Omental fat pad (tissue), 4 donors: ENCODE results near the gene BPI. TPM values are rescaled to one million over a fixed set of nuclear protein-coding genes. Genes with fewer than 3 reads are reported as not detected.
A peak's percentile ranks its signal among the peaks of the same experiment; 100 is the strongest.
"Not testable (repeated sequence)": the region's sequence is repeated elsewhere in the genome, so short reads cannot be mapped to it uniquely, and the experiment has no call there.

Experiments
- ATAC-seq: fragments of 150-250 bp; one replicate; pipeline ENCODE4 v1.9.1; 2016; ENCODE audit warnings: mild to moderate bottlenecking, moderate library complexity; ENCODE audit not compliant: low FRiP score
- DNase-seq: peaks from one replicate; pipeline ENCODE4 v3.0.0-alpha.2; 2019; ENCODE audit warnings: low spot score
- total RNA-seq, 4 donors: library from RNA; depleted of rRNA; stranded (reverse); fragments of >200 nt; gene quantifications; one replicate each; pipeline ENCODE4 v1.1.0, GENCODE V29; 2016
- TF ChIP-seq, protein P1 (sequence below), 3 donors: fragments of 450-650 bp; IDR thresholded peaks; one replicate each; pipeline ENCODE4 v1.5.1; 2016 to 2017; ENCODE audit warnings: antibody characterized with exemption in 3 of 3, mild to moderate bottlenecking in 3 of 3, moderate library complexity in 2 of 3

The BPI gene
- under 1 TPM in 2 of 4 donors, not detected in 2; 0.63 to 0.74 TPM for total RNA-seq

GRCh38 chr20:38303908-38304379 lies at the start of gene BPI:
Gene BPI (plus strand): TSS chr20:38304156. CDS start chr20:38304224, 68 bp downstream.
- no peak for DNase-seq
- TF ChIP-seq, protein P1, sequence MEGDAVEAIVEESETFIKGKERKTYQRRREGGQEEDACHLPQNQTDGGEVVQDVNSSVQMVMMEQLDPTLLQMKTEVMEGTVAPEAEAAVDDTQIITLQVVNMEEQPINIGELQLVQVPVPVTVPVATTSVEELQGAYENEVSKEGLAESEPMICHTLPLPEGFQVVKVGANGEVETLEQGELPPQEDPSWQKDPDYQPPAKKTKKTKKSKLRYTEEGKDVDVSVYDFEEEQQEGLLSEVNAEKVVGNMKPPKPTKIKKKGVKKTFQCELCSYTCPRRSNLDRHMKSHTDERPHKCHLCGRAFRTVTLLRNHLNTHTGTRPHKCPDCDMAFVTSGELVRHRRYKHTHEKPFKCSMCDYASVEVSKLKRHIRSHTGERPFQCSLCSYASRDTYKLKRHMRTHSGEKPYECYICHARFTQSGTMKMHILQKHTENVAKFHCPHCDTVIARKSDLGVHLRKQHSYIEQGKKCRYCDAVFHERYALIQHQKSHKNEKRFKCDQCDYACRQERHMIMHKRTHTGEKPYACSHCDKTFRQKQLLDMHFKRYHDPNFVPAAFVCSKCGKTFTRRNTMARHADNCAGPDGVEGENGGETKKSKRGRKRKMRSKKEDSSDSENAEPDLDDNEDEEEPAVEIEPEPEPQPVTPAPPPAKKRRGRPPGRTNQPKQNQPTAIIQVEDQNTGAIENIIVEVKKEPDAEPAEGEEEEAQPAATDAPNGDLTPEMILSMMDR (IDR thresholded peaks at IDR 0.05), result no peak
- ATAC-seq, result no peak

GRCh38 chr20:38254621-38255020 lies 49.3 kb upstream of the BPI start:
- not testable (repeated sequence) for DNase-seq, ATAC-seq

- TF ChIP-seq, protein P1 (IDR thresholded peaks at IDR 0.05), result no peak
- no peak for DNase-seq
- ATAC-seq, result peak; percentile 64
Observed at GRCh38 chr20:38255393-38255792, 48.6 kb upstream of the BPI start.

DNA sequence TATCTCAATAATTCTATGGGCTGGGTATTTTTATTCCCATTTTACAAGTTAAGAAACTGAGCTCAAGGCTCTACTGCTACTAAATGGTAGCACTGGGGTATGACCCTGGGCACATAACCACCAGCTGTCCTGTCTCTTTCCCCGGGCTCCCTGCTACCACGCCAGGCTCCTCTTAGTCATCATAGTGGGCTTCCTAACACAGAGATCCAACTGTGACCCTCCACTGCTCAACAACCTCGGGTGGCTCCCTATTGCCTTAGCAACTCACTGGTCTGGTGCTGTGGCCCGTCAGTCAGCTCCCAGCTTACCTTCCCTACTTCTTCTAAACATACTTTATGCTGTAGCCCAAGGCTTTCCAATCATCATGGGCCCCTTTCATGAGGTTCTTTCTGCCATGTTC lies 47.9 kb upstream of the BPI start:
- ATAC-seq (no peak), DNase-seq (no peak)
- TF ChIP-seq, protein P1 (IDR thresholded peaks at IDR 0.05), result no peak

GRCh38 chr20:38256966-38257365 lies 47.0 kb upstream of the BPI start:
- ATAC-seq, result no peak
- TF ChIP-seq, protein P1 (IDR thresholded peaks at IDR 0.05), result no peak
- no peak for DNase-seq

DNA sequence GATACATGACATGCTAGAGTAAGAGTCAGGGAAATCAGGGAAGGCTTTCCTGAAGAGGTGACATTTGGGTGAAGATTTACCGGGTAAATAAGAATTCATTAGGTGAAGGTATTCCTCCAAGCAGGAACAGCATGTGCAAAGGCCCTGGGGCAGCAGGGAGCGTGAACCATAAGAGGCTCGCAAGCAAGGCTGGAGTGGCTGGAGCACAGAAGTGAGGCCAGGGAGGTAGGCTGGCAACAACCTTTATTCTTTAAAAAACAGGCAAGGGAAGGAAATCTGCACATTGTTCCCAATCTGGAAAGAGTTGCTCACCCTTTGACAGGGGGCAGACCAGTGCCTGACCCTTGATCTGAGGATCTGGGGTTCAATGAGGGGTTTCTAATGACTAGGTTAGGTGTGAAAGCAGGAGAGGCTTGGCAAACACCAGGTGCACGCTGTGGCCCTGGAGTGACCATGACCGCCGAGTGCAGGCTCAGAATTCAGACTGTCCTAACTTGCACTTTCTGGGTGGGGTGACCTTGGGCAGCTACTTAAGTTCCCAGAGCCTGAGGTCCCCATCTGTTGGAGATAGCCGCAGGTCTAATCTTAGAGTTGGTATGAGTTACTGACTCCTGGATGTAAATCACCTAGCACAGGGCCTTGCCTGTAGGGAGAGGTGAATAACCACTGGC lies 45.3 kb upstream of the BPI start:
- TF ChIP-seq, protein P1 (IDR thresholded peaks at IDR 0.05), result no peak
- ATAC-seq (no peak), DNase-seq (no peak)

DNA sequence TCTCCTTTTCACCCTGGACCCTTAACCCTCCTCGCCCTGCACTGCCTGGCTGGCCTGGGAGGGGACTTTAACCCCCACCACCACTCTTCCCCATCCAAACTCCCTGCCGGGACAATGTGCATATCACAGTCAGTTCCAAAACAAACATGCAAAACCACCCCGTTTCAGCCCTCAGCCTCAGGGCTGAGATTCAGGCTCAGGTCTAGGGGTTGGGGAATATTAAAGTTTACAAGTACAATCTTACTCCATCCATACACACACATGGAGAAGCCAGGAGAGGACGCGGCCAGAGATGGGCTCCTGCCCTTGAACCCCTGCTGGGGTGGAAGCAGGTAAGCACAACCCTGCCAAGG lies 44.0 kb upstream of the BPI start:
- TF ChIP-seq, protein P1 (IDR thresholded peaks at IDR 0.05), result no peak
- ATAC-seq (no peak), DNase-seq (no peak)
